Measurements from ENCODE around the gene SLC6A6. TPM values are rescaled to one million over a fixed set of nuclear protein-coding genes. Genes with fewer than 3 reads are reported as not detected.

Gene SLC6A6
- total RNA-seq, 1 experiment from 2014 or later, result 211 TPM

DNA sequence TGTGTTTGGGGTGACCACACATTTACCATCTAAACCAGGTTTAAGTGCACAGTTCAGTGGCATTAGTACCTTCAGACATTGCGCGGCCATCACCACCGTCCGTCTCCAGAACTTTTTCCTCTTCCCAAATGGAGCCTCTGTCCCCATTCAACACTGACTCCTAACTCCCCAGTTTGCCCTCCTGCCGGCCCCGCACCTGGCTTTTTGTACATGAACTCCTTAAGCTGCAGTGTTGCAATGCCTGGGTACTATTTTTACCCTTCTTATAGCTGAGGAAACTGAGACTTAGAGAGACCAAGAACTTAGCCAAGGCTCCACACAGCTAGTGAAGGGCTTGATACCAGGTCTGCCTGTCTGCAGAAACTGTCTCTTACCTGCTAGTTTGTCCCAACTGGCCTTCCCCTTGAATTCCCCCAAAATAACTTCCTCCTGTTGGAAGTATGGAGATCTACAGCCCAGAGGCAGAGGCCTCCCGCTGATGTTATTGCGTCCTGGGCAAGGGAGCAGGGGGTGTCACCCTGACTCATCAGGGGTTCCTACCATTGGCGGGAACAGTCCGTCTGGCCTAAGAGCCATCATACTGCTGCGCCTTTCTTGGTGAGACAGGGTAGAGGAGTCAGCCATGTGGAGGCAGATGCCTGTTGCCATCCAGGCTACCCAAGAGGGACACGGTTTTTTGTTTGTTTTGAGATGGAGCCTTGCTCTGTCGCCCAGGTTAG is 72.1 kb downstream of the SLC6A6 start (continued):
- TF ChIP-seq, protein P1, sequence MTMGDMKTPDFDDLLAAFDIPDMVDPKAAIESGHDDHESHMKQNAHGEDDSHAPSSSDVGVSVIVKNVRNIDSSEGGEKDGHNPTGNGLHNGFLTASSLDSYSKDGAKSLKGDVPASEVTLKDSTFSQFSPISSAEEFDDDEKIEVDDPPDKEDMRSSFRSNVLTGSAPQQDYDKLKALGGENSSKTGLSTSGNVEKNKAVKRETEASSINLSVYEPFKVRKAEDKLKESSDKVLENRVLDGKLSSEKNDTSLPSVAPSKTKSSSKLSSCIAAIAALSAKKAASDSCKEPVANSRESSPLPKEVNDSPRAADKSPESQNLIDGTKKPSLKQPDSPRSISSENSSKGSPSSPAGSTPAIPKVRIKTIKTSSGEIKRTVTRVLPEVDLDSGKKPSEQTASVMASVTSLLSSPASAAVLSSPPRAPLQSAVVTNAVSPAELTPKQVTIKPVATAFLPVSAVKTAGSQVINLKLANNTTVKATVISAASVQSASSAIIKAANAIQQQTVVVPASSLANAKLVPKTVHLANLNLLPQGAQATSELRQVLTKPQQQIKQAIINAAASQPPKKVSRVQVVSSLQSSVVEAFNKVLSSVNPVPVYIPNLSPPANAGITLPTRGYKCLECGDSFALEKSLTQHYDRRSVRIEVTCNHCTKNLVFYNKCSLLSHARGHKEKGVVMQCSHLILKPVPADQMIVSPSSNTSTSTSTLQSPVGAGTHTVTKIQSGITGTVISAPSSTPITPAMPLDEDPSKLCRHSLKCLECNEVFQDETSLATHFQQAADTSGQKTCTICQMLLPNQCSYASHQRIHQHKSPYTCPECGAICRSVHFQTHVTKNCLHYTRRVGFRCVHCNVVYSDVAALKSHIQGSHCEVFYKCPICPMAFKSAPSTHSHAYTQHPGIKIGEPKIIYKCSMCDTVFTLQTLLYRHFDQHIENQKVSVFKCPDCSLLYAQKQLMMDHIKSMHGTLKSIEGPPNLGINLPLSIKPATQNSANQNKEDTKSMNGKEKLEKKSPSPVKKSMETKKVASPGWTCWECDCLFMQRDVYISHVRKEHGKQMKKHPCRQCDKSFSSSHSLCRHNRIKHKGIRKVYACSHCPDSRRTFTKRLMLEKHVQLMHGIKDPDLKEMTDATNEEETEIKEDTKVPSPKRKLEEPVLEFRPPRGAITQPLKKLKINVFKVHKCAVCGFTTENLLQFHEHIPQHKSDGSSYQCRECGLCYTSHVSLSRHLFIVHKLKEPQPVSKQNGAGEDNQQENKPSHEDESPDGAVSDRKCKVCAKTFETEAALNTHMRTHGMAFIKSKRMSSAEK (CRISPR knock-in tag; IDR thresholded peaks at IDR 0.05; ENCODE audit: borderline replicate concordance), result no peak
- TF ChIP-seq NR3C1 (CRISPR knock-in tag; conservative IDR thresholded peaks at IDR 0.05; ENCODE audit: low read depth) (no peak), ATF1 (CRISPR knock-in tag; IDR thresholded peaks at IDR 0.05) (no peak), EMX1 (CRISPR knock-in tag; IDR thresholded peaks at IDR 0.05) (no peak), FOXJ3 (CRISPR knock-in tag; IDR thresholded peaks at IDR 0.05; ENCODE audit: borderline replicate concordance) (no peak), NR1H2 (CRISPR knock-in tag; IDR thresholded peaks at IDR 0.05) (no peak)
- TF ChIP-seq, protein P2, sequence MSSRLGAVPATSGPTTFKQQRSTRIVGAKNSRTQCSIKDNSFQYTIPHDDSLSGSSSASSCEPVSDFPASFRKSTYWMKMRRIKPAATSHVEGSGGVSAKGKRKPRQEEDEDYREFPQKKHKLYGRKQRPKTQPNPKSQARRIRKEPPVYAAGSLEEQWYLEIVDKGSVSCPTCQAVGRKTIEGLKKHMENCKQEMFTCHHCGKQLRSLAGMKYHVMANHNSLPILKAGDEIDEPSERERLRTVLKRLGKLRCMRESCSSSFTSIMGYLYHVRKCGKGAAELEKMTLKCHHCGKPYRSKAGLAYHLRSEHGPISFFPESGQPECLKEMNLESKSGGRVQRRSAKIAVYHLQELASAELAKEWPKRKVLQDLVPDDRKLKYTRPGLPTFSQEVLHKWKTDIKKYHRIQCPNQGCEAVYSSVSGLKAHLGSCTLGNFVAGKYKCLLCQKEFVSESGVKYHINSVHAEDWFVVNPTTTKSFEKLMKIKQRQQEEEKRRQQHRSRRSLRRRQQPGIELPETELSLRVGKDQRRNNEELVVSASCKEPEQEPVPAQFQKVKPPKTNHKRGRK (CRISPR knock-in tag; IDR thresholded peaks at IDR 0.05; ENCODE audit: borderline replicate concordance), result no peak
- TF ChIP-seq, protein P3, sequence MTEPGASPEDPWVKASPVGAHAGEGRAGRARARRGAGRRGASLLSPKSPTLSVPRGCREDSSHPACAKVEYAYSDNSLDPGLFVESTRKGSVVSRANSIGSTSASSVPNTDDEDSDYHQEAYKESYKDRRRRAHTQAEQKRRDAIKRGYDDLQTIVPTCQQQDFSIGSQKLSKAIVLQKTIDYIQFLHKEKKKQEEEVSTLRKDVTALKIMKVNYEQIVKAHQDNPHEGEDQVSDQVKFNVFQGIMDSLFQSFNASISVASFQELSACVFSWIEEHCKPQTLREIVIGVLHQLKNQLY (CRISPR knock-in tag; IDR thresholded peaks at IDR 0.05), result no peak
- TF ChIP-seq, protein P4, sequence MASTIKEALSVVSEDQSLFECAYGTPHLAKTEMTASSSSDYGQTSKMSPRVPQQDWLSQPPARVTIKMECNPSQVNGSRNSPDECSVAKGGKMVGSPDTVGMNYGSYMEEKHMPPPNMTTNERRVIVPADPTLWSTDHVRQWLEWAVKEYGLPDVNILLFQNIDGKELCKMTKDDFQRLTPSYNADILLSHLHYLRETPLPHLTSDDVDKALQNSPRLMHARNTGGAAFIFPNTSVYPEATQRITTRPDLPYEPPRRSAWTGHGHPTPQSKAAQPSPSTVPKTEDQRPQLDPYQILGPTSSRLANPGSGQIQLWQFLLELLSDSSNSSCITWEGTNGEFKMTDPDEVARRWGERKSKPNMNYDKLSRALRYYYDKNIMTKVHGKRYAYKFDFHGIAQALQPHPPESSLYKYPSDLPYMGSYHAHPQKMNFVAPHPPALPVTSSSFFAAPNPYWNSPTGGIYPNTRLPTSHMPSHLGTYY (CRISPR knock-in tag; IDR thresholded peaks at IDR 0.05), result no peak

DNA sequence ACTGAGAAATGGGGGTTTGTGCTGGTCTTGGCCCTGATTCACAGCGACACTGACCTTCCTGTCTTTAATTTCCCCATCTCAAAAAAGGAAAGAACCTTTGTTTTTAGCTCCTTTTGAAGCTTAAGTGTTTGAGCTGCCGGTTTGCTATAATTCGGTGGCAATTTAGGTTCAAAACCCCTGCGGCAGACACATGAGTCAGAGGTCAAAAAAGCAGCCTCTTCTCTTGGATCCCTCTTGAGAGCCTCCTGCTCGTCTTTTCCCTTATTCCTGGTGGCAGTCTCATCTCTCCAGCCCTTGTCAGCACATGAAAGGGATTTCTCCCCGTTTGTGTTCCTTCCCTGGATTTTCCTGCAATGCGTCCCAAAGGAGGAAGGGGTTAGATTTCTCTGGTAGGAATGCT is 73.2 kb downstream of the SLC6A6 start:
- Mint-ChIP-seq H3K4me1 (no peaks in the 10 kb centered on the region), H3K27ac (no peak overlapping the region), H3K27me3 (ENCODE audit: low read depth) (no peaks in the 10 kb centered on the region), H3K9me3 (no peaks in the 10 kb centered on the region), H3K36me3 (peaks cover 87% of the 10 kb centered on the region), H3K4me3 (no peak overlapping the region)
- no peak for ATAC-seq
- DNase-seq (ENCODE audit: low spot score), result no peak
- TF ChIP-seq PRRX2 (CRISPR knock-in tag; IDR thresholded peaks at IDR 0.05) (no peak), GRHL2 (CRISPR knock-in tag; IDR thresholded peaks at IDR 0.05; ENCODE audit: insufficient replicate concordance, severe bottlenecking) (no peak), TEAD4 (CRISPR knock-in tag; IDR thresholded peaks at IDR 0.05) (no peak)
- TF ChIP-seq, protein P5, sequence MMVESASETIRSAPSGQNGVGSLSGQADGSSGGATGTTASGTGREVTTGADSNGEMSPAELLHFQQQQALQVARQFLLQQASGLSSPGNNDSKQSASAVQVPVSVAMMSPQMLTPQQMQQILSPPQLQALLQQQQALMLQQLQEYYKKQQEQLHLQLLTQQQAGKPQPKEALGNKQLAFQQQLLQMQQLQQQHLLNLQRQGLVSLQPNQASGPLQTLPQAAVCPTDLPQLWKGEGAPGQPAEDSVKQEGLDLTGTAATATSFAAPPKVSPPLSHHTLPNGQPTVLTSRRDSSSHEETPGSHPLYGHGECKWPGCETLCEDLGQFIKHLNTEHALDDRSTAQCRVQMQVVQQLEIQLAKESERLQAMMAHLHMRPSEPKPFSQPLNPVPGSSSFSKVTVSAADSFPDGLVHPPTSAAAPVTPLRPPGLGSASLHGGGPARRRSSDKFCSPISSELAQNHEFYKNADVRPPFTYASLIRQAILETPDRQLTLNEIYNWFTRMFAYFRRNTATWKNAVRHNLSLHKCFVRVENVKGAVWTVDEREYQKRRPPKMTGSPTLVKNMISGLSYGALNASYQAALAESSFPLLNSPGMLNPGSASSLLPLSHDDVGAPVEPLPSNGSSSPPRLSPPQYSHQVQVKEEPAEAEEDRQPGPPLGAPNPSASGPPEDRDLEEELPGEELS (CRISPR knock-in tag; IDR thresholded peaks at IDR 0.05), result no peak
- TF ChIP-seq, protein P6, sequence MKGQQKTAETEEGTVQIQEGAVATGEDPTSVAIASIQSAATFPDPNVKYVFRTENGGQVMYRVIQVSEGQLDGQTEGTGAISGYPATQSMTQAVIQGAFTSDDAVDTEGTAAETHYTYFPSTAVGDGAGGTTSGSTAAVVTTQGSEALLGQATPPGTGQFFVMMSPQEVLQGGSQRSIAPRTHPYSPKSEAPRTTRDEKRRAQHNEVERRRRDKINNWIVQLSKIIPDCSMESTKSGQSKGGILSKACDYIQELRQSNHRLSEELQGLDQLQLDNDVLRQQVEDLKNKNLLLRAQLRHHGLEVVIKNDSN (CRISPR knock-in tag; IDR thresholded peaks at IDR 0.05), result no peak
- CTCF ChIA-PET, result interaction anchor here (1.6 to 1.7 kb wide), 2 partner anchors 8 to 272 kb away, joined by 4 to 8 read pairs; no protein-coding TSS in a partner anchor
- POLR2A ChIA-PET, result no interaction called here
